ENCODE measurements around the gene ZNF296.

The ZNF296 gene

GRCh38 chr19:45078390-45079062, 2.2 kb upstream of the ZNF296 start:
- Mint-ChIP-seq H3K27ac (peak overlapping the region; percentile 68), H3K4me1 (peaks cover 49% of the 10 kb centered on the region), H3K27me3 (no peaks in the 10 kb centered on the region), H3K9me3 (no peaks in the 10 kb centered on the region), H3K4me3 (peak overlapping the region; percentile 99), H3K36me3 (peaks cover 8% of the 10 kb centered on the region)

- H3K4me1 Mint-ChIP-seq: peaks cover 45% of the 10 kb centered on the region
- H3K36me3 Mint-ChIP-seq: peaks cover 6% of the 10 kb centered on the region
- H3K27ac Mint-ChIP-seq: peak overlapping the region; percentile 12
- H3K9me3 Mint-ChIP-seq: no peaks in the 10 kb centered on the region
- H3K27me3 Mint-ChIP-seq: no peaks in the 10 kb centered on the region
- H3K4me3 Mint-ChIP-seq: peak overlapping the region; percentile 81
Observed at GRCh38 chr19:45076851-45077730, 813 bp upstream of the ZNF296 start.

- Mint-ChIP-seq H3K36me3 (no peaks in the 10 kb centered on the region), H3K27ac (no peak overlapping the region), H3K4me3 (peak overlapping the region; percentile 81), H3K9me3 (no peaks in the 10 kb centered on the region), H3K4me1 (peaks cover 31% of the 10 kb centered on the region), H3K27me3 (no peaks in the 10 kb centered on the region)
Observed at GRCh38 chr19:45075301-45076028, 813 bp downstream of the ZNF296 start.

GRCh38 chr19:45074744-45075300, 1.5 kb downstream of the ZNF296 start:
- no peaks in the 10 kb centered on the region for H3K36me3 Mint-ChIP-seq
- no peak overlapping the region for H3K27ac Mint-ChIP-seq
- H3K4me1 Mint-ChIP-seq: peaks cover 25% of the 10 kb centered on the region
- H3K27me3 Mint-ChIP-seq: no peaks in the 10 kb centered on the region
- peak overlapping the region; percentile 64 for H3K4me3 Mint-ChIP-seq
- H3K9me3 Mint-ChIP-seq: no peaks in the 10 kb centered on the region

- Mint-ChIP-seq H3K4me3 (no peak overlapping the region), H3K36me3 (no peaks in the 10 kb centered on the region), H3K27ac (no peak overlapping the region), H3K4me1 (peaks cover 11% of the 10 kb centered on the region), H3K27me3 (no peaks in the 10 kb centered on the region), H3K9me3 (no peaks in the 10 kb centered on the region)
Observed at GRCh38 chr19:45071969-45072790, 4.1 kb downstream of the ZNF296 start.

- Mint-ChIP-seq H3K4me1 (peaks cover 5% of the 10 kb centered on the region), H3K4me3 (no peak overlapping the region), H3K9me3 (no peaks in the 10 kb centered on the region), H3K27me3 (no peaks in the 10 kb centered on the region), H3K27ac (no peak overlapping the region), H3K36me3 (no peaks in the 10 kb centered on the region)
Observed at GRCh38 chr19:45071545-45071938, 4.7 kb downstream of the ZNF296 start.

- H3K27me3 Mint-ChIP-seq: no peaks in the 10 kb centered on the region
- no peak overlapping the region for H3K4me3 Mint-ChIP-seq
- H3K27ac Mint-ChIP-seq: no peak overlapping the region
- H3K36me3 Mint-ChIP-seq: no peaks in the 10 kb centered on the region
- H3K9me3 Mint-ChIP-seq: no peaks in the 10 kb centered on the region
- H3K4me1 Mint-ChIP-seq: peaks cover 4% of the 10 kb centered on the region
Observed at GRCh38 chr19:45070861-45071544, 5.3 kb downstream of the ZNF296 start.

- Mint-ChIP-seq H3K4me1 (peaks cover 4% of the 10 kb centered on the region), H3K27ac (no peak overlapping the region), H3K27me3 (no peaks in the 10 kb centered on the region), H3K36me3 (no peaks in the 10 kb centered on the region), H3K9me3 (no peaks in the 10 kb centered on the region), H3K4me3 (no peak overlapping the region)
Observed at GRCh38 chr19:45070214-45070613, 6.1 kb downstream of the ZNF296 start.

GRCh38 chr19:45069056-45069455, 7.2 kb downstream of the ZNF296 start:
- Mint-ChIP-seq H3K27ac (no peak overlapping the region), H3K27me3 (no peaks in the 10 kb centered on the region), H3K9me3 (no peaks in the 10 kb centered on the region), H3K4me3 (no peak overlapping the region), H3K36me3 (no peaks in the 10 kb centered on the region), H3K4me1 (no peaks in the 10 kb centered on the region)

- no peaks in the 10 kb centered on the region for H3K4me1 Mint-ChIP-seq
- no peaks in the 10 kb centered on the region for H3K9me3 Mint-ChIP-seq
- no peak overlapping the region for H3K4me3 Mint-ChIP-seq
- H3K27me3 Mint-ChIP-seq: no peaks in the 10 kb centered on the region
- H3K36me3 Mint-ChIP-seq: no peaks in the 10 kb centered on the region
- H3K27ac Mint-ChIP-seq: peak overlapping the region; percentile 17
Observed at GRCh38 chr19:45068041-45068440, 8.2 kb downstream of the ZNF296 start.

- Mint-ChIP-seq H3K4me1 (no peaks in the 10 kb centered on the region), H3K36me3 (no peaks in the 10 kb centered on the region), H3K27ac (no peak overlapping the region), H3K9me3 (no peaks in the 10 kb centered on the region), H3K27me3 (no peaks in the 10 kb centered on the region), H3K4me3 (no peak overlapping the region)
Observed at GRCh38 chr19:45066921-45067661, 9.2 kb downstream of the ZNF296 start.

GRCh38 chr19:45063851-45064801, 12.2 kb downstream of the ZNF296 start:
- peaks cover 3% of the 10 kb centered on the region for H3K36me3 Mint-ChIP-seq
- H3K27me3 Mint-ChIP-seq: no peaks in the 10 kb centered on the region
- peaks cover 3% of the 10 kb centered on the region for H3K4me1 Mint-ChIP-seq
- no peak overlapping the region for H3K4me3 Mint-ChIP-seq
- no peak overlapping the region for H3K27ac Mint-ChIP-seq
- no peaks in the 10 kb centered on the region for H3K9me3 Mint-ChIP-seq

- H3K27ac Mint-ChIP-seq: no peak overlapping the region
Observed at GRCh38 chr19:45061965-45062364, 14.3 kb downstream of the ZNF296 start.

More at GRCh38 chr19:45061965-45062364, 14.3 kb downstream of the ZNF296 start:
- no peaks in the 10 kb centered on the region for H3K27me3 Mint-ChIP-seq
- H3K36me3 Mint-ChIP-seq: peaks cover 3% of the 10 kb centered on the region
- peaks cover 3% of the 10 kb centered on the region for H3K4me1 Mint-ChIP-seq
- H3K9me3 Mint-ChIP-seq: no peaks in the 10 kb centered on the region
- no peak overlapping the region for H3K4me3 Mint-ChIP-seq

Data from activated naive CD4-positive, alpha-beta T cell treated with anti-CD3 and anti-CD28 coated beads, Interleukin-2, amount 50 U/mL, for 24 hours (primary cell).